Measurements from ENCODE around the gene CCDC9B. TPM values are rescaled to one million over a fixed set of nuclear protein-coding genes. Genes with fewer than 3 reads are reported as not detected.

Gene CCDC9B
- total RNA-seq, 2 experiments from 2014 or later: 1.4 to 2.3 TPM

DNA sequence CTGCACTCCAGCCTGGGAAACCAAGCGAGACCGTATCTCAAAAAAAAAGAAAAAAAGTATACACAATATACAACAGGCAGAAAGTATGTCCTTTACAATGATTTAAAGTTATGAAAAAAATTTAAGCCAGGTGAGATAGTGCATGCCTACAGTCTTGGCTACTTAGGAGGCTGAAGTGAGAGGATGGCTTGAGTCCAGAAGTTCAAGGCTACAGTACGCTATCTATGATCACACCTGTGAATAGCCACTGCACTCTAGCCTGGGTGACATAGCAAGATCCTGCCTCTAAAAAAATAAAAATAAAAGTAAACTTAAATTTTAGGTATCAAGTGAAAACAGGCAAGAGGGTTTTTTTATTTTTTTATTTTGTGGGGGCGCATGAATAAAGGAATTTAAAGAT, 38.6 kb upstream of the CCDC9B start:
- ATAC-seq (no peak), DNase-seq (no peak)
- Mint-ChIP-seq H3K4me3 (no peak overlapping the region), H3K4me1 (ENCODE audit: low read depth) (peaks cover 15% of the 10 kb centered on the region), H3K27me3 (no peaks in the 10 kb centered on the region), H3K36me3 (ENCODE audit: low read depth) (peaks cover 8% of the 10 kb centered on the region), H3K9me3 (no peaks in the 10 kb centered on the region), H3K27ac (no peak overlapping the region)
- intact Hi-C loops (cut with micrococcal nuclease): no loop called here
- TF ChIP-seq, protein P1, sequence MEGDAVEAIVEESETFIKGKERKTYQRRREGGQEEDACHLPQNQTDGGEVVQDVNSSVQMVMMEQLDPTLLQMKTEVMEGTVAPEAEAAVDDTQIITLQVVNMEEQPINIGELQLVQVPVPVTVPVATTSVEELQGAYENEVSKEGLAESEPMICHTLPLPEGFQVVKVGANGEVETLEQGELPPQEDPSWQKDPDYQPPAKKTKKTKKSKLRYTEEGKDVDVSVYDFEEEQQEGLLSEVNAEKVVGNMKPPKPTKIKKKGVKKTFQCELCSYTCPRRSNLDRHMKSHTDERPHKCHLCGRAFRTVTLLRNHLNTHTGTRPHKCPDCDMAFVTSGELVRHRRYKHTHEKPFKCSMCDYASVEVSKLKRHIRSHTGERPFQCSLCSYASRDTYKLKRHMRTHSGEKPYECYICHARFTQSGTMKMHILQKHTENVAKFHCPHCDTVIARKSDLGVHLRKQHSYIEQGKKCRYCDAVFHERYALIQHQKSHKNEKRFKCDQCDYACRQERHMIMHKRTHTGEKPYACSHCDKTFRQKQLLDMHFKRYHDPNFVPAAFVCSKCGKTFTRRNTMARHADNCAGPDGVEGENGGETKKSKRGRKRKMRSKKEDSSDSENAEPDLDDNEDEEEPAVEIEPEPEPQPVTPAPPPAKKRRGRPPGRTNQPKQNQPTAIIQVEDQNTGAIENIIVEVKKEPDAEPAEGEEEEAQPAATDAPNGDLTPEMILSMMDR (IDR thresholded peaks at IDR 0.05): no peak
- ChIA-PET CTCF (interaction anchor here (2.0 to 4.5 kb wide), 2 partner anchors 11 to 43 kb away, joined by 5 to 26 read pairs; no protein-coding TSS in a partner anchor), POLR2A (interaction anchor here (1.3 to 1.8 kb wide), 2 partner anchors 10 to 31 kb away, joined by 3 to 6 read pairs; no protein-coding TSS in a partner anchor)

DNA sequence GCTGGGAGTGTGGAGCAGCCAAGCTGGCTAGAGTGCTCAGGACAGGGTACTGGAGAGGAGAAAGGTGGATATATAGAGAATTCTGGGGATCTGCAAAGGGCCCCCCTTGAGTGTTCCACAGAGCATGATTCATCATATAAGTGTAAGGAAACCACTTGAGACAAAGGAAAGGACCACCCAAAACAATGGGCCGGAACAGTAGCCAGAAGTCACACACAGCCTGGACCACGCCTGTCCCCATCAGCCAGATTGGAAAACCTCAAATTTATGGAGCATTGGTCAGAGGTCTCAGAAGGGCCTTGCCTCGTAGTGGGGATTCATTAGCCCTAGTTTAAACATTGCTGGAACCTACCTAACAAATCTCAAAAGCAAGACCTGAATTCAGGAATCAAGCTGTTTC, 36.9 kb upstream of the CCDC9B start:
- DNase-seq (no peak), ATAC-seq (no peak)
- CTCF ChIA-PET: interaction anchor here (1.1 to 4.5 kb wide), 3 partner anchors 9 to 142 kb away, joined by 3 to 26 read pairs (median 5); no protein-coding TSS in a partner anchor
- TF ChIP-seq, protein P1 (IDR thresholded peaks at IDR 0.05): no peak
- intact Hi-C loops (cut with micrococcal nuclease): no loop called here
- Mint-ChIP-seq H3K27me3 (no peaks in the 10 kb centered on the region), H3K36me3 (ENCODE audit: low read depth) (no peaks in the 10 kb centered on the region), H3K4me3 (no peak overlapping the region), H3K27ac (no peak overlapping the region), H3K9me3 (no peaks in the 10 kb centered on the region), H3K4me1 (ENCODE audit: low read depth) (peaks cover 6% of the 10 kb centered on the region)
- POLR2A ChIA-PET: interaction anchor here (0.9 kb wide), 1 partner anchor 8 kb away, joined by 3 read pairs; no protein-coding TSS in a partner anchor

GRCh38 chr15:40372981-40373380, 32.2 kb upstream of the CCDC9B start:
- POLR2A ChIA-PET: interaction anchor here (2.5 kb wide), 1 partner anchor 10 kb away, joined by 9 read pairs; the partner anchor contains the start of gene KNSTRN
- ATAC-seq (no peak), DNase-seq (no peak)
- intact Hi-C loops (cut with micrococcal nuclease): no loop called here
- no peak overlapping the region for H3K4me3 Mint-ChIP-seq
- CTCF ChIA-PET: interaction anchor here (1.5 to 2.3 kb wide), 4 partner anchors 29 to 98 kb away, joined by 4 to 10 read pairs (median 6); no protein-coding TSS in a partner anchor
- H3K4me1 Mint-ChIP-seq (ENCODE audit: low read depth): peaks cover 4% of the 10 kb centered on the region
- TF ChIP-seq, protein P1 (IDR thresholded peaks at IDR 0.05): no peak
- no peaks in the 10 kb centered on the region for H3K9me3 Mint-ChIP-seq
- H3K27me3 Mint-ChIP-seq: no peaks in the 10 kb centered on the region
- no peak overlapping the region for H3K27ac Mint-ChIP-seq
- H3K36me3 Mint-ChIP-seq (ENCODE audit: low read depth): no peaks in the 10 kb centered on the region

DNA sequence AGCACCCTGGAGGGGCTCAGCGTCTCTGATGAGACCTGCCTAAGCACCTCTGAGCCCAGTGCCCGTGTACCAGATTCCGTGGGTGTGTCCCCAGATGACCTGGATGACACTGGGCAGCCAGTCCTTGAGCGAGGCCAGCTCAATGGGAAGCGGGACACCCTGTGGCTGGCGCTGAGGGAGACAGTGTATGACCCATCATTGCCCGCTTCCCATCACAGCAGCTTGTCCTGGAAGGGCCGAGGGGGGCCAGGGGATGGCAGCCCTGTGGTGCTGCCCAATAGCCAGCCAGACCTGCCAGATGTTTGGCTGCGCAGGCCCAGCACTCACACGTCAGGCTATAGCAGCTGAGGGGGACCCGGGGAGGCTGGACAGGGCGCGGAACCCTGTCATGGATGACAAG, 29.2 kb upstream of the CCDC9B start:
- DNase-seq: no peak
- TF ChIP-seq, protein P1 (IDR thresholded peaks at IDR 0.05): no peak
- ChIA-PET POLR2A (interaction anchor here (0.6 to 2.6 kb wide), 5 partner anchors 8 to 50 kb away, joined by 3 to 7 read pairs (median 3); partner anchors contain the start of gene IVD), CTCF (interaction anchor here (0.9 to 5.3 kb wide), 4 partner anchors 12 to 91 kb away, joined by 4 to 74 read pairs (median 22); partner anchors contain the start of gene DISP2)
- Mint-ChIP-seq H3K4me3 (no peak overlapping the region), H3K4me1 (ENCODE audit: low read depth) (peaks cover 20% of the 10 kb centered on the region), H3K27me3 (no peaks in the 10 kb centered on the region), H3K27ac (no peak overlapping the region), H3K36me3 (ENCODE audit: low read depth) (no peaks in the 10 kb centered on the region), H3K9me3 (no peaks in the 10 kb centered on the region)
- intact Hi-C loops (cut with micrococcal nuclease): no loop called here
- no peak for ATAC-seq

DNA sequence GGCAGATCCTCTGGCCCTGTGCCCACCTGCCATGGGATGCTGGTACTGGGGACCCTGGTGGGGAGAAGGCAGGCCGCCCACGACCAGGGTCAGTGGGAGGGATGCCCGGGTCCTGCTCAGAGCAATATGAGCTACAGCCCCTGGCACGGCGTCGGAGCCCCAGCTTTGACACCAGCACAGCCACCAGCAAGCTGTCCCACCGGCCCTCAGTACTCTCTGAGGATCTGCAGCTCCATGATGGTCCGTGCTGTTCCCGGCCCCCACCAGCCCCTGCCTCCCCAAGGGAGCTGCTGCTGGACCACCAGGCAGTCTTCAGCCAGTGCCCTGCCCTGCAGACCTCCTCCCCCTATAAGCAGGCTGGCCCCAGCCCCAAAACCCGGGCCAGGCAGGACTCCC, 28.7 kb upstream of the CCDC9B start:
- Mint-ChIP-seq H3K4me3 (no peak overlapping the region), H3K9me3 (no peaks in the 10 kb centered on the region), H3K27ac (no peak overlapping the region), H3K4me1 (ENCODE audit: low read depth) (peaks cover 20% of the 10 kb centered on the region), H3K27me3 (no peaks in the 10 kb centered on the region), H3K36me3 (ENCODE audit: low read depth) (no peaks in the 10 kb centered on the region)
- POLR2A ChIA-PET: interaction anchor here (0.8 to 2.6 kb wide), 5 partner anchors 8 to 51 kb away, joined by 3 to 7 read pairs (median 3); partner anchors contain the start of gene IVD
- CTCF ChIA-PET: interaction anchor here (0.9 to 5.3 kb wide), 10 partner anchors 9 to 151 kb away, joined by 3 to 74 read pairs (median 9); partner anchors contain the start of genes DISP2 and PLCB2
- intact Hi-C loops (cut with micrococcal nuclease): no loop called here
- TF ChIP-seq, protein P1 (IDR thresholded peaks at IDR 0.05): no peak
- no peak for ATAC-seq
- no peak for DNase-seq

Data from activated CD8-positive, alpha-beta T cell treated with anti-CD3 and anti-CD28 coated beads for 36 hours (primary cell).